T follicular helper cell (primary cell): ENCODE measurements around the gene D2HGDH.

Source experiments
- DNase-seq: peaks from one replicate; pipeline ENCODE4 v3.0.0-alpha.2; 2020; ENCODE audit warnings: low read depth
- total RNA-seq, 2 experiments: gene quantifications; one replicate each; lab custom pipeline; 2026; lab: John Stamatoyannopoulos, UW

The D2HGDH gene
- 12.2 to 30.1 reads per million in 2 experiments for total RNA-seq

GRCh38 chr2:241734467-241735208 lies at the start of gene D2HGDH:
D2HGDH (plus strand) TSS chr2:241734630; CDS start chr2:241735225, 595 bp downstream.
- DNase-seq: peak; percentile 89

GRCh38 chr2:241686324-241686649 lies 48.1 kb upstream of the D2HGDH start:
- DNase-seq: no peak

GRCh38 chr2:241686650-241687425 lies 47.6 kb upstream of the D2HGDH start, which contains the start of gene DTYMK:
DTYMK (minus strand) TSS chr2:241686815; CDS start chr2:241686783, 32 bp downstream.
- DNase-seq: peak; percentile 92

- no peak for DNase-seq
Observed at GRCh38 chr2:241689306-241689705, 45.1 kb upstream of the D2HGDH start.

GRCh38 chr2:241690202-241690717 lies 44.2 kb upstream of the D2HGDH start:
- DNase-seq: no peak

- no peak for DNase-seq
Observed at GRCh38 chr2:241692448-241692847, 42.0 kb upstream of the D2HGDH start.

- no peak for DNase-seq
Observed at GRCh38 chr2:241695651-241696050, 38.8 kb upstream of the D2HGDH start.

- no peak for DNase-seq
Observed at GRCh38 chr2:241701149-241701398, 33.4 kb upstream of the D2HGDH start.

- DNase-seq: peak; percentile 93
Observed at GRCh38 chr2:241701399-241702154, 32.9 kb upstream of the D2HGDH start, which contains the start of gene ING5. ING5 (plus strand) TSS chr2:241702039; CDS start chr2:241702066, 27 bp downstream.

- DNase-seq: peak; percentile 83
Observed at GRCh38 chr2:241702155-241703031, 32.0 kb upstream of the D2HGDH start.

- DNase-seq: no peak
Observed at GRCh38 chr2:241703032-241703604, 31.3 kb upstream of the D2HGDH start.

- DNase-seq: no peak
Observed at GRCh38 chr2:241706537-241706936, 27.9 kb upstream of the D2HGDH start.

- no peak for DNase-seq
Observed at GRCh38 chr2:241708879-241709278, 25.6 kb upstream of the D2HGDH start.

- no peak for DNase-seq
Observed at GRCh38 chr2:241719093-241719492, 15.3 kb upstream of the D2HGDH start.

- no peak for DNase-seq
Observed at GRCh38 chr2:241720099-241720498, 14.3 kb upstream of the D2HGDH start.

- no peak for DNase-seq
Observed at GRCh38 chr2:241720560-241720959, 13.9 kb upstream of the D2HGDH start.

- DNase-seq: no peak
Observed at GRCh38 chr2:241721852-241722251, 12.6 kb upstream of the D2HGDH start.

- no peak for DNase-seq
Observed at GRCh38 chr2:241722896-241723454, 11.5 kb upstream of the D2HGDH start.

GRCh38 chr2:241724259-241724974 lies 10.0 kb upstream of the D2HGDH start:
- no peak for DNase-seq
